HG03378 (cell line): ENCODE data around the gene OR1F1.
"Not testable (repeated sequence)": the region's sequence is repeated elsewhere in the genome, so short reads cannot be mapped to it uniquely, and the experiment has no call there.

Source experiments
- ATAC-seq: cut with Tn5 transposase; IDR thresholded peaks from one replicate; pipeline ENCODE4 v1.9.1; 2021; ENCODE audit warnings: mild to moderate bottlenecking, moderate library complexity; ENCODE audit not compliant: unreplicated experiment

The OR1F1 gene

GRCh38 chr16:3197694-3198333 lies 9.8 kb downstream of the OR1F1 start:
- ATAC-seq: not testable (repeated sequence)

GRCh38 chr16:3198334-3199072 lies 10.5 kb downstream of the OR1F1 start:
- ATAC-seq: no peak

- ATAC-seq: no peak
Observed at GRCh38 chr16:3202903-3203539, 15.0 kb downstream of the OR1F1 start.

- ATAC-seq: not testable (repeated sequence)
Observed at GRCh38 chr16:3205939-3206338, 17.9 kb downstream of the OR1F1 start.

- no peak for ATAC-seq
Observed at GRCh38 chr16:3207086-3207953, 19.3 kb downstream of the OR1F1 start.

GRCh38 chr16:3212006-3212405 lies 24.0 kb downstream of the OR1F1 start:
- ATAC-seq: no peak

GRCh38 chr16:3212567-3212966 lies 24.6 kb downstream of the OR1F1 start:
- ATAC-seq: no peak

GRCh38 chr16:3214904-3215600 lies 27.0 kb downstream of the OR1F1 start:
- ATAC-seq: no peak

- ATAC-seq: no peak
Observed at GRCh38 chr16:3215601-3216262, 27.7 kb downstream of the OR1F1 start.

GRCh38 chr16:3216263-3216640 lies 28.2 kb downstream of the OR1F1 start:
- no peak for ATAC-seq

GRCh38 chr16:3220839-3221238 lies 32.8 kb downstream of the OR1F1 start:
- ATAC-seq: no peak

- ATAC-seq: no peak
Observed at GRCh38 chr16:3223913-3224515, 36.0 kb downstream of the OR1F1 start.

- ATAC-seq: no peak
Observed at GRCh38 chr16:3234543-3234856, 46.5 kb downstream of the OR1F1 start.

- ATAC-seq: peak; percentile 90
Observed at GRCh38 chr16:3234857-3235561, 47.0 kb downstream of the OR1F1 start, which contains the start of gene ZNF200. ZNF200 (minus strand) TSS chr16:3235158; CDS start chr16:3233755, 1,403 bp downstream.

GRCh38 chr16:3235856-3236669 lies 48.1 kb downstream of the OR1F1 start:
- ATAC-seq: no peak

GRCh38 chr16:3241761-3242160 lies 53.8 kb downstream of the OR1F1 start:
- ATAC-seq: no peak

- ATAC-seq: no peak
Observed at GRCh38 chr16:3242709-3243108, 54.7 kb downstream of the OR1F1 start.

- ATAC-seq: no peak
Observed at GRCh38 chr16:3243882-3244281, 55.9 kb downstream of the OR1F1 start.
